RWPE2 (cell line): ENCODE measurements around the gene LRP2.

ENCODE experiments used
- ATAC-seq: fragments of 200-7000 bp; cut with Tn5 transposase; 3 replicates; pipeline ENCODE4 v1.9.1; 2021; ENCODE audit warnings: low read depth
- DNase-seq: peaks from one replicate; pipeline ENCODE4 v3.0.0-alpha.2; 2020; ENCODE audit warnings: low spot score
- H3K27ac ChIP-seq: fragments of 450-650 bp; 2 replicates; pipeline ENCODE4 v1.5.1; 2017; ENCODE audit warnings: mild to moderate bottlenecking; ENCODE audit not compliant: poor library complexity, severe bottlenecking
- H3K27me3 ChIP-seq: fragments of 250-450 bp; sonication (Bioruptor Pico); 2 replicates; pipeline ENCODE4 v1.5.1; 2021; ENCODE audit warnings: mild to moderate bottlenecking, moderate library complexity; ENCODE audit not compliant: insufficient read depth, poor library complexity, severe bottlenecking
- H3K36me3 ChIP-seq: fragments of 250-450 bp; sonication (Bioruptor Pico); 2 replicates; pipeline ENCODE4 v1.5.1; 2020; ENCODE audit warnings: low read depth, mild to moderate bottlenecking, moderate library complexity
- H3K4me1 ChIP-seq: fragments of 250-450 bp; sonication (Bioruptor Pico); 2 replicates; pipeline ENCODE4 v1.5.1; 2021; ENCODE audit warnings: mild to moderate bottlenecking, moderate library complexity; ENCODE audit not compliant: insufficient read depth, poor library complexity, severe bottlenecking
- H3K4me3 ChIP-seq: fragments of 250-450 bp; sonication (Bioruptor Pico); 2 replicates; pipeline ENCODE4 v1.5.1; 2021; ENCODE audit warnings: mild to moderate bottlenecking, moderate library complexity; ENCODE audit not compliant: severe bottlenecking
- H3K9me3 ChIP-seq: fragments of 250-450 bp; sonication (Bioruptor Pico); 2 replicates; pipeline ENCODE4 v1.5.1; 2021; ENCODE audit warnings: mild to moderate bottlenecking, moderate library complexity; ENCODE audit not compliant: severe bottlenecking
- CTCF ChIP-seq: fragments of 450-650 bp; IDR thresholded peaks from one replicate; pipeline ENCODE4 v1.5.1; 2017; ENCODE audit warnings: mild to moderate bottlenecking, moderate library complexity; ENCODE audit not compliant: poor library complexity, severe bottlenecking

The LRP2 gene

GRCh38 chr2:169265591-169265990, 96.7 kb downstream of the LRP2 start:
- no peak overlapping the region for H3K27ac ChIP-seq

GRCh38 chr2:169260846-169261642, 101.3 kb downstream of the LRP2 start:
- Histone ChIP-seq H3K27ac (no peak overlapping the region), H3K36me3 (no peaks in the 10 kb centered on the region), H3K27me3 (peaks cover 21% of the 10 kb centered on the region), H3K9me3 (no peaks in the 10 kb centered on the region), H3K4me3 (no peak overlapping the region), H3K4me1 (no peaks in the 10 kb centered on the region)
- no peak for TF ChIP-seq CTCF
- ATAC-seq (no peak), DNase-seq (no peak)

More at GRCh38 chr2:169265591-169265990, 96.7 kb downstream of the LRP2 start:
- H3K9me3 ChIP-seq, result no peaks in the 10 kb centered on the region
- TF ChIP-seq CTCF, result no peak
- H3K4me3 ChIP-seq, result no peak overlapping the region
- H3K4me1 ChIP-seq, result no peaks in the 10 kb centered on the region
- no peaks in the 10 kb centered on the region for H3K36me3 ChIP-seq
- no peaks in the 10 kb centered on the region for H3K27me3 ChIP-seq
- DNase-seq (no peak), ATAC-seq (no peak)

- Histone ChIP-seq H3K36me3 (no peaks in the 10 kb centered on the region), H3K4me1 (no peaks in the 10 kb centered on the region), H3K9me3 (no peaks in the 10 kb centered on the region), H3K27ac (no peak overlapping the region), H3K27me3 (peaks cover 21% of the 10 kb centered on the region), H3K4me3 (no peak overlapping the region)
- DNase-seq (no peak), ATAC-seq (no peak)
- no peak for TF ChIP-seq CTCF
Measured at GRCh38 chr2:169260246-169260645, 102.1 kb downstream of the LRP2 start.

GRCh38 chr2:169259402-169259801, 102.9 kb downstream of the LRP2 start:
- peaks cover 21% of the 10 kb centered on the region for H3K27me3 ChIP-seq
- no peaks in the 10 kb centered on the region for H3K9me3 ChIP-seq
- H3K4me3 ChIP-seq, result no peak overlapping the region
- TF ChIP-seq CTCF, result no peak
- H3K36me3 ChIP-seq, result no peaks in the 10 kb centered on the region
- H3K27ac ChIP-seq, result no peak overlapping the region
- ATAC-seq, result no peak
- H3K4me1 ChIP-seq, result no peaks in the 10 kb centered on the region
- DNase-seq, result no peak

- no peak overlapping the region for H3K4me3 ChIP-seq
- DNase-seq (no peak), ATAC-seq (no peak)
- H3K9me3 ChIP-seq, result no peaks in the 10 kb centered on the region
- TF ChIP-seq CTCF, result no peak
- H3K4me1 ChIP-seq, result no peaks in the 10 kb centered on the region
- no peaks in the 10 kb centered on the region for H3K36me3 ChIP-seq
- H3K27ac ChIP-seq, result no peak overlapping the region
- H3K27me3 ChIP-seq, result peaks cover 21% of the 10 kb centered on the region
Measured at GRCh38 chr2:169258045-169258601, 104.2 kb downstream of the LRP2 start.
